EL (cell line): ENCODE measurements around the gene SMCHD1.
"Not testable (repeated sequence)": the region's sequence is repeated elsewhere in the genome, so short reads cannot be mapped to it uniquely, and the experiment has no call there.

Source experiments
- DNase-seq: peaks from one replicate; pipeline ENCODE4 v3.0.0-alpha.2; 2016

The SMCHD1 gene

GRCh38 chr18:2723207-2723606 lies 67.7 kb downstream of the SMCHD1 start:
- DNase-seq, result no peak

- DNase-seq, result no peak
These were observed 74.2 kb downstream of the SMCHD1 start for GRCh38 chr18:2729757-2730156.

- DNase-seq, result no peak
These were observed 81.3 kb downstream of the SMCHD1 start for GRCh38 chr18:2736823-2737222.

- not testable (repeated sequence) for DNase-seq
These were observed 84.6 kb downstream of the SMCHD1 start for GRCh38 chr18:2740082-2740481.

GRCh38 chr18:2746274-2746673 lies 90.7 kb downstream of the SMCHD1 start:
- DNase-seq, result no peak

- DNase-seq, result no peak
These were observed 102.8 kb downstream of the SMCHD1 start for GRCh38 chr18:2758309-2758708.

- no peak for DNase-seq
These were observed 119.1 kb downstream of the SMCHD1 start for GRCh38 chr18:2774669-2775068.

- DNase-seq, result no peak
These were observed 121.1 kb downstream of the SMCHD1 start for GRCh38 chr18:2776601-2777000.

- DNase-seq, result no peak
These were observed 121.7 kb downstream of the SMCHD1 start for GRCh38 chr18:2777241-2777640.

- DNase-seq, result no peak
These were observed 125.2 kb downstream of the SMCHD1 start for GRCh38 chr18:2780750-2781149.

- no peak for DNase-seq
These were observed 131.7 kb downstream of the SMCHD1 start for GRCh38 chr18:2787225-2787624.

GRCh38 chr18:2792395-2792794 lies 136.9 kb downstream of the SMCHD1 start:
- no peak for DNase-seq

GRCh38 chr18:2794159-2794558 lies 138.6 kb downstream of the SMCHD1 start:
- no peak for DNase-seq

GRCh38 chr18:2797951-2798350 lies 142.4 kb downstream of the SMCHD1 start:
- DNase-seq, result no peak

GRCh38 chr18:2799369-2799768 lies 143.8 kb downstream of the SMCHD1 start:
- DNase-seq, result no peak

- DNase-seq, result peak; percentile 26
These were observed 150.7 kb downstream of the SMCHD1 start for GRCh38 chr18:2805970-2806943.

GRCh38 chr18:2808640-2809039 lies 153.1 kb downstream of the SMCHD1 start:
- DNase-seq, result not testable (repeated sequence)

GRCh38 chr18:2809666-2810183 lies 154.2 kb downstream of the SMCHD1 start:
- DNase-seq, result not testable (repeated sequence)

- no peak for DNase-seq
These were observed 155.9 kb downstream of the SMCHD1 start for GRCh38 chr18:2811416-2811815.

- DNase-seq, result no peak
These were observed 159.4 kb downstream of the SMCHD1 start for GRCh38 chr18:2814928-2815327.

GRCh38 chr18:2818281-2818680 lies 162.8 kb downstream of the SMCHD1 start:
- DNase-seq, result no peak

GRCh38 chr18:2821695-2822094 lies 166.2 kb downstream of the SMCHD1 start:
- no peak for DNase-seq

- DNase-seq, result no peak
These were observed 166.8 kb downstream of the SMCHD1 start for GRCh38 chr18:2822213-2822921.

GRCh38 chr18:2823202-2823601 lies 167.7 kb downstream of the SMCHD1 start:
- no peak for DNase-seq
